ENCODE data around the gene MAGI1.

Gene MAGI1

GRCh38 chr3:65816208-65816607 is 222.5 kb downstream of the MAGI1 start:
- POLR2A ChIA-PET: no interaction called here
- no peak for DNase-seq (ENCODE audit: extremely low spot score)
- CTCF ChIA-PET: interaction anchor here (1.0 to 4.1 kb wide), 2 partner anchors 8 to 15 kb away, joined by 4 to 17 read pairs; no protein-coding TSS in a partner anchor
- no peak for TF ChIP-seq CTCF (IDR thresholded peaks at IDR 0.05; ENCODE audit: control extremely low read depth, extremely low read depth, low read depth, missing control alignments)

- no peak for DNase-seq (ENCODE audit: extremely low spot score)
- POLR2A ChIA-PET: no interaction called here
- CTCF ChIA-PET: interaction anchor here (1.1 to 4.1 kb wide), 2 partner anchors 9 to 16 kb away, joined by 3 to 17 read pairs; no protein-coding TSS in a partner anchor
- no peak for TF ChIP-seq CTCF (IDR thresholded peaks at IDR 0.05; ENCODE audit: control extremely low read depth, extremely low read depth, low read depth, missing control alignments)
These were observed 223.7 kb downstream of the MAGI1 start for GRCh38 chr3:65814845-65815578.

GRCh38 chr3:65811892-65812291 is 226.8 kb downstream of the MAGI1 start:
- CTCF ChIA-PET: interaction anchor here (0.6 to 4.1 kb wide), 5 partner anchors 12 to 102 kb away, joined by 3 to 17 read pairs (median 3); no protein-coding TSS in a partner anchor
- DNase-seq (ENCODE audit: extremely low spot score): no peak
- POLR2A ChIA-PET: no interaction called here
- no peak for TF ChIP-seq CTCF (IDR thresholded peaks at IDR 0.05; ENCODE audit: control extremely low read depth, extremely low read depth, low read depth, missing control alignments)

GRCh38 chr3:65811086-65811761 is 227.5 kb downstream of the MAGI1 start:
- no peak for TF ChIP-seq CTCF (IDR thresholded peaks at IDR 0.05; ENCODE audit: control extremely low read depth, extremely low read depth, low read depth, missing control alignments)
- POLR2A ChIA-PET: interaction anchor here (0.6 kb wide), 1 partner anchor 1862 kb away, joined by 3 read pairs; no protein-coding TSS in a partner anchor
- no peak for DNase-seq (ENCODE audit: extremely low spot score)
- CTCF ChIA-PET: interaction anchor here (0.6 to 1.9 kb wide), 4 partner anchors 12 to 103 kb away, joined by 3 to 11 read pairs (median 3); no protein-coding TSS in a partner anchor

GRCh38 chr3:65810302-65810701 is 228.4 kb downstream of the MAGI1 start:
- no peak for TF ChIP-seq CTCF (IDR thresholded peaks at IDR 0.05; ENCODE audit: control extremely low read depth, extremely low read depth, low read depth, missing control alignments)
- POLR2A ChIA-PET: no interaction called here
- DNase-seq (ENCODE audit: extremely low spot score): no peak
- CTCF ChIA-PET: interaction anchor here (1.9 kb wide), 1 partner anchor 14 kb away, joined by 11 read pairs; no protein-coding TSS in a partner anchor

GRCh38 chr3:65809641-65810150 is 229.0 kb downstream of the MAGI1 start:
- no peak for TF ChIP-seq CTCF (IDR thresholded peaks at IDR 0.05; ENCODE audit: control extremely low read depth, extremely low read depth, low read depth, missing control alignments)
- POLR2A ChIA-PET: no interaction called here

More at GRCh38 chr3:65809641-65810150, 229.0 kb downstream of the MAGI1 start:
- CTCF ChIA-PET: interaction anchor here (0.6 kb wide), 1 partner anchor 137 kb away, joined by 3 read pairs; no protein-coding TSS in a partner anchor
- no peak for DNase-seq (ENCODE audit: extremely low spot score)

Data from GM10248 (cell line).